Measurements from ENCODE around the gene RGMA. TPM values are rescaled to one million over a fixed set of nuclear protein-coding genes. Genes with fewer than 3 reads are reported as not detected.
"Not testable (repeated sequence)": the region's sequence is repeated elsewhere in the genome, so short reads cannot be mapped to it uniquely, and the experiment has no call there.

The RGMA gene
- total RNA-seq, 1 donor from 2014 or later = 0.34 TPM

DNA sequence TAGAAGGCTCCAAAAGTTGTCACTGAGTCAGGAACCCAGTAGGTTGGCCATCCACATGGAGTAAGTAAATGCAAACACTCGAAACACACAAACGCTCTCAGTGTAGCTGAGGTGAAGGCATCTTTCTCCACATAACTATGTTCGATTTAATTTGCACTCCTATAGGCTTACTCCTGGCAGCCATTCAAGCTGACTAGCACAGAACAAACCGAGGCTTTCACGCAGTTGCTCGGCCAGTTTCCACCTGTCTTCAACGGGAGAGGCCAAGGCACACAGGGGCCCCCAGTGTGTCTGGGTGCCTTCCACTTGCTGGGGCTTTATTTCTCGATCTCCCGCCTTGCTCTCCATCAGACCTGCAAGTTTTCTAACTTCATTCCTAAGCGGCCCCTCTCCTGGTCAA is 18.9 kb downstream of the RGMA start:
- intact Hi-C loops (cut with micrococcal nuclease) = no loop called here
- no peak for DNase-seq (ENCODE audit: low spot score)
- H3K27me3 Mint-ChIP-seq (ENCODE audit: insufficient read depth) = peaks cover 47% of the 10 kb centered on the region
- H3K27ac Mint-ChIP-seq = no peak overlapping the region
- H3K9me3 Mint-ChIP-seq = no peaks in the 10 kb centered on the region
- no peaks in the 10 kb centered on the region for H3K36me3 Mint-ChIP-seq (ENCODE audit: low read depth)
- peaks cover 6% of the 10 kb centered on the region for H3K4me1 Mint-ChIP-seq (ENCODE audit: low read depth)
- H3K4me3 Mint-ChIP-seq = no peak overlapping the region

DNA sequence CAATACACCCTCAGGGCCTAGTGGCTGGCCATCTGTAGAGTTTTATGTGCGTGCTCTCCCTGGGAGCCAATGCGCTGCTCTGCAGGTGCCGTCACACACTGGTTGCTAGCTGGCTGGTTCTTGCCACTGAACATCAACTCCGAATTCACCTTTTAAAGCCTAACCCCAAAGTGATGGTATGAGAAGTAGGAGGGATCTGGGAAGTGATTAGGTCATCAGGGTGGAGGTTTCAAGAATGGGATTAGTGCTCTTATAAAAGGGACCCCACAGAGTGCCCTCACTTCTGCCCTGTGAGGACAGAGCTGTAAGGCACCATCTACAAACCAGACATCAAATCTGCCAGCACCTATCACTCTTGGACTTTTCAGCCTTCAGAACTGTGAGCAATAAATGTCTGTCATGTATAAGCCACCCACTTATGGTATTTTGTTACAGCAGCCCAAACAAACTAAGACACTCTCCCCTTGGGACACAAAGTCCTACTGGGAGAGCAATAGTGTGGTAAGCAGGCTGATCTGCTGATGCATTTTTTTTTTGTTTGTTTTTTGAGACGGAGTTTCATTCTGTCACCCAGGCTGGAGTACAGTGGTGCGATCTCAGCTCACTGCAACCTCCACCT is 20.3 kb downstream of the RGMA start:
- no peak for DNase-seq (ENCODE audit: low spot score)
- no peaks in the 10 kb centered on the region for H3K36me3 Mint-ChIP-seq (ENCODE audit: low read depth)
- H3K4me3 Mint-ChIP-seq = no peak overlapping the region
- intact Hi-C loops (cut with micrococcal nuclease) = no loop called here
- peaks cover 5% of the 10 kb centered on the region for H3K4me1 Mint-ChIP-seq (ENCODE audit: low read depth)
- peaks cover 34% of the 10 kb centered on the region for H3K27me3 Mint-ChIP-seq (ENCODE audit: insufficient read depth)
- no peaks in the 10 kb centered on the region for H3K9me3 Mint-ChIP-seq
- no peak overlapping the region for H3K27ac Mint-ChIP-seq

DNA sequence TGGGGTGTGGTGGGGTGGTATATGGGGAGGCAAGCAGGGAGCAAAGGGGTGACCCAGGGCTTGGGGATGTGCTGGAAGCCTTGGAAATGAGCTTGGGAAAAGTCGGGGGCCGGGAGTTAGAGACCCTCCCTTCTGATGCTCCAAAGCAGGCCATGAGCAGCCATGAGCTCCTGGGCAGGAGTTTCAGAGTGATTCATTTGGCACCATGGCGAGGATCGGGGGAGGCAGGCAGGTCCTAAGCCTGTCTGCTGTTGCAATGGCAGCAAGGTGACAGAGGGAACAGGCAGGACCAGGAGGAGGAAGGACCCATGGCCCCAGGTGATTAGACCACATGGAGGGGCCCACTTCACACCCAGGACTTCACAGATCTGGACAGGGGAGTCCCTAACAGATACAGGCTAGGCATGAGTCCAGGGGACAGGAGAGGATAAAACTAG is 21.3 kb downstream of the RGMA start:
- Mint-ChIP-seq H3K27ac (no peak overlapping the region), H3K36me3 (ENCODE audit: low read depth) (no peaks in the 10 kb centered on the region), H3K9me3 (no peaks in the 10 kb centered on the region), H3K4me1 (ENCODE audit: low read depth) (no peaks in the 10 kb centered on the region), H3K27me3 (ENCODE audit: insufficient read depth) (peaks cover 29% of the 10 kb centered on the region), H3K4me3 (no peak overlapping the region)
- intact Hi-C loops (cut with micrococcal nuclease) = no loop called here
- no peak for DNase-seq (ENCODE audit: low spot score)

DNA sequence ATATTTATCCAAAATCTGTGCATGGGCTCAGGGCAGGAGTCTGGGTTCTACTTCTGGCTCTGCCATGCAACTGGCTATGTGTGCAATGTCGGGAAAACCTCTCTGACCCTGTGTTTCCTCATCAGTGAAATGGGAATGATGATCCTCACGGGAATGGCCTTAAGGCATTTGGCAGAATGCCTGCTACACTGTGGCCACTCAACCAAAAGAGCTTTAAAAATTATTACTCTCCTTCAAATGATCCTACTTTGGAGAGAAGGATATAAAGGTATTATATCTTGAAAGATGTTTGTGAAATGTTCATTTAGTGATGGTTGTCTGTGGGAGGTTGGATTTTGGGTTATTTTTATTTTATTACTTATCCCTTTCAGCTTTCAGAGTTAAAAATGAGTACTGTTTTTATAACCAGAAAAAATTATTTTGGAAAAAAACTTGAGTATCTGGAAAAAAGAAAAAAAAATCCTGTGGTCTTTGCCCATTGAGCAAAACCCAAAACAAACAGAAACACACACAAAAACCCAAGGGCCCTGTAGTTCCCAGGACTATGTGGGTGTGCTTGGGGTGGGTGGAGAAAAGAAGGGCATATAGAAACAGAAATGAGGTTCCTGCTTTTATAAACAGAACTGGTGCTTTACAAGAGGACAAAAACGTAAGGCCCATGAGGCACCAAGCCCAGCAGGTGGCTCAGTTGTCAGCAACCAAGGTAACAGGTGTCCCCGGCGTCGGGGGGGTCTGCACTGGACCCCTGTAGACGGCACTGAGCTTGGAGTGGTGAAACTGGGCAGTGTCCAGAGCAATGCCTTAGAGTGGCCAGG is 22.0 kb downstream of the RGMA start:
- Mint-ChIP-seq H3K9me3 (no peaks in the 10 kb centered on the region), H3K4me3 (no peak overlapping the region), H3K36me3 (ENCODE audit: low read depth) (no peaks in the 10 kb centered on the region), H3K27ac (no peak overlapping the region), H3K4me1 (ENCODE audit: low read depth) (no peaks in the 10 kb centered on the region), H3K27me3 (ENCODE audit: insufficient read depth) (peaks cover 26% of the 10 kb centered on the region)
- intact Hi-C loops (cut with micrococcal nuclease) = no loop called here
- DNase-seq (ENCODE audit: low spot score) = no peak

DNA sequence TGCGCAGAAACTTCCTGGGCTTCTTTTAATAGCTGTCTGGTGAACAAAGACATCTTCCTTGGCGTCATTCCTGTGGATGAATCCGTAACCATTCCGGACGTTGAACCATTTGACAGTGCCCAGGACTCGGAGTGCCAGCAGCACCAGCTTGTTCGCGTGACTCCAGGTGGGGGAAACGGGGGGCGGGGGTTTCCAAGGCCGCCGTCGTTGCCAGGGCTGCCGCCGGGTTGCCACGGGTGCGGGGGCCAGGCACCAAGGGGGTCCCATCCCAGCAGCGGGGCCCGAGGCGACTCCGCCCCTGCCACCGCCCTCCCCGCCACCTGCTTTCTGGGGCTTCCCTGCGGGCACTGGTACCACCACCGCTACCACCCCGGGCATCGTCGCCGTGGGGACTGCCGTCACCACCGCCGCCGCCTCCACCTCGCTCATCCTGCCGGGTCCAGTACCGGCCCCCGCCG is 22.8 kb downstream of the RGMA start:
- Mint-ChIP-seq H3K27me3 (ENCODE audit: insufficient read depth) (peaks cover 18% of the 10 kb centered on the region), H3K27ac (no peak overlapping the region), H3K4me1 (ENCODE audit: low read depth) (no peaks in the 10 kb centered on the region), H3K4me3 (no peak overlapping the region), H3K9me3 (no peaks in the 10 kb centered on the region), H3K36me3 (ENCODE audit: low read depth) (no peaks in the 10 kb centered on the region)
- no peak for DNase-seq (ENCODE audit: low spot score)
- intact Hi-C loops (cut with micrococcal nuclease) = no loop called here

DNA sequence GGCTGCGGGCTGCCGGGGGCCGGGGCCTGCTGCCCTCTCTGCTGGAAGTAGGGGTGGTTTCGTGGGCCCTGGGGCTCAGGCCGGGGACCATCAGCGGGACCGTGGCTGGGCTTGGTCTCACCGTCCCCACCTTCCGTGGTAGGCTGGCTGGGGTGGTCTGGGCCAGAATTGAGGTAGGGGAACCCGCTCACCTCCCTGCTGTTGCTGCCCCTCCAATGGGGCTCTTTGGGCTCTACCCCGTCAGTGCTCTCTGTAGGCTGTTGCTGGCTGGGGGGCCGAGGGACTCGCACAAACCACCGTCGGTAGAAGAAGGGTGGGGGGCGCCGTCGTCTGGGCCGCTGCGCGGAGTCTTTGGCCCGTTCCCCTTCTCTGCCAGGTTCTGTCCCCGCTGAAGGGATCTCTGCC is 23.4 kb downstream of the RGMA start:
- intact Hi-C loops (cut with micrococcal nuclease) = no loop called here
- no peak overlapping the region for H3K4me3 Mint-ChIP-seq
- no peaks in the 10 kb centered on the region for H3K9me3 Mint-ChIP-seq
- H3K4me1 Mint-ChIP-seq (ENCODE audit: low read depth) = no peaks in the 10 kb centered on the region
- no peak overlapping the region for H3K27ac Mint-ChIP-seq
- H3K36me3 Mint-ChIP-seq (ENCODE audit: low read depth) = no peaks in the 10 kb centered on the region
- H3K27me3 Mint-ChIP-seq (ENCODE audit: insufficient read depth) = peaks cover 12% of the 10 kb centered on the region
- DNase-seq (ENCODE audit: low spot score) = no peak

DNA sequence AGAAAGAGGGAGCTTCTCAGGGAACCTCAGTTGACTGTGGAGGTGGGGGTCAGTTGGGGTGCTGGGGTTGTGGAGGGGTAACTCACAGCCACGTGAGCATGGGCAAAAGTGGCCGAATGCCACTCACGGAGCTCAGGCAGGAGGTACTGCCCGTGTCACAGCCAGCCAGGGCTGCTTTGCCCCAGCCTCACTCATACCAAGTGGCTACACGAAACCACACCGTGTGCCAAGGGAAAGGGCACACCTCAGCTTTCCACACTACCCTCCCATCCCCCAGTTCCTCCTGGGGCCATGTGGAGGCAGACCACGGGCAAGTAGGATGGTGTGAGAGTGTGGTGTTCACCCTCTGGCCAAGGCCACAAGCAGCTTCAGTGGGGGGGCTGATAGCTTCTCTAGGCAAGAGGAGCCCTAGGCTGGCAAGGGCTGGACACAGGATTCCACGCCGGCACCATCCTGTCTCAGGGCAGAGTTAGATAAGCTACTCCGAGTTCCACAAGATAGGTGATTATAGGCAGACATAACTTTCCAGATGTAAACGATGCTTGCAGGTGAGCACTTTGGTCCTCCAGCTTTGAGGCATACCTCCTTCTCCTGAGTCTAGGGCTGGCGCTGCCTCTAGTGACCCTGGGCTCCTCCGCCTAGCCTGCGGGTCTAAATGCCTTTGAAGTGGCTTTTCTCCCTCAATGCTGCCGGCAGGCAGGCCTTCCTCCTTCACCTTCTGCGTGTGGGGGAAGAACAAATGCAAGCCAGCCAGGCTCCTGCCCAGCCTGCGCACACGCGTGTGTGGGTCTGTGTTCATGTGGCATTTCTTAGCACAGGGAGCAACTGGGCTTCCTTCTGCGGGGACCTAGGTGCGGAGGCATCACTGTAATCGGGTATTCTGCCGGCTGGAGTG is 25.0 kb downstream of the RGMA start:
- no peaks in the 10 kb centered on the region for H3K4me1 Mint-ChIP-seq (ENCODE audit: low read depth)
- H3K36me3 Mint-ChIP-seq (ENCODE audit: low read depth) = no peaks in the 10 kb centered on the region
- H3K4me3 Mint-ChIP-seq = no peak overlapping the region
- DNase-seq (ENCODE audit: low spot score) = no peak
- no peaks in the 10 kb centered on the region for H3K9me3 Mint-ChIP-seq
- no peak overlapping the region for H3K27ac Mint-ChIP-seq
- intact Hi-C loops (cut with micrococcal nuclease) = no loop called here
- peaks cover 10% of the 10 kb centered on the region for H3K27me3 Mint-ChIP-seq (ENCODE audit: insufficient read depth)

DNA sequence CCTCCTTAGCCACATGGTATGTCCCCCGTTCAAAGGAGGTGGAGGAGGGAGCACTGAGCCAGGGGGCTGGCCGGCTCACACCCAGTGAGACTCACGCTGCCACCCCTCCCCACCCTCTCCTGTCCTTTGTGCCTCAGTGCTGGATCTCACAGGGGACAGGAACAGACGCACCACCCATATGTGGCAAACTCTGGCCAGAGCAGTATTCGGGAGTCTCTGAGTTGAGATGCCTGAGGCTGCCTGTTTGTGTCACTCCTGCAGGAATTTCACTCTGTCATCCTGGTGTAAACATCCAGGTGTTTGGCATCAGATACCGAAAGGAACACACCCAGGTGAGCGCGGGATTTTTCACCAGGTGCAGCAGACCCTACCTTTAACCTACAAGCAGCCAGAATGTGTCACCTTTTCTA is 25.7 kb downstream of the RGMA start:
- intact Hi-C loops (cut with micrococcal nuclease) = no loop called here

DNA sequence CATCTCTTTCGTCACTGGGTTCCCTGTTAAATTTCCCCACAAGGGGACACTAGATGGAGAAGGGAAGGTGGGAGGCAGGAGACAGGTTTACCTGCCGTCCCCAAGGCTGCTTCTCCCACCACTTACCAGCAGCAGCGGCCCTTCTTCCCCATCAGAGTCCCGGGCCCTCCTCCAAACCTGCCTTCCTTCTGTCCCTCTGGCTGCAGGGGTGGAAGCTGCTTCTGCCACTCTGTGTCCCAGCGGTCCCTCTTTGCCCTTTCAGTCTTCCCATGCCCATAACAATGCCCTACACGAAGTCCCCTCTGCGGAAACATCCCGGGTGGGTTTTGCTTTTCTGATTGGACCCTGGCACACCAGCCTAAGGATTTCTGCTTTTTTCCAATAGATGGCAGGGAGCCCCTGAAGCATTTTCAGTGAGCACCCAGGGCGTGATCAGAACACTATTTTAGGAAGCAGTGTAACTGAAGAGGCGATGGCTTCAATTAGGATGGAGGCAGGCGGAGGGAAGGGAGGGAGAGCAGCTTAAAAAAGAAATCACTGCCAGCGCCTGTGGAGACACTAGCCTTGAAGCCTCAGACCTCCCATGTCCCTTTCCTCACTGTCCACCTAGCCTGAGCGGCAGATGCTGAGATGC is 26.3 kb downstream of the RGMA start:
- H3K27ac Mint-ChIP-seq; H3K36me3 Mint-ChIP-seq (ENCODE audit: low read depth); intact Hi-C loops (cut with micrococcal nuclease); H3K4me1 Mint-ChIP-seq (ENCODE audit: low read depth); DNase-seq (ENCODE audit: low spot score); H3K4me3 Mint-ChIP-seq; H3K9me3 Mint-ChIP-seq; H3K27me3 Mint-ChIP-seq (ENCODE audit: insufficient read depth): not testable (repeated sequence)

More for the DNA sequence above, 25.7 kb downstream of the RGMA start:
- no peaks in the 10 kb centered on the region for H3K36me3 Mint-ChIP-seq (ENCODE audit: low read depth)
- peaks cover 10% of the 10 kb centered on the region for H3K27me3 Mint-ChIP-seq (ENCODE audit: insufficient read depth)
- H3K27ac Mint-ChIP-seq = no peak overlapping the region
- H3K4me3 Mint-ChIP-seq = no peak overlapping the region
- no peak for DNase-seq (ENCODE audit: low spot score)
- H3K9me3 Mint-ChIP-seq = no peaks in the 10 kb centered on the region
- H3K4me1 Mint-ChIP-seq (ENCODE audit: low read depth) = no peaks in the 10 kb centered on the region

DNA sequence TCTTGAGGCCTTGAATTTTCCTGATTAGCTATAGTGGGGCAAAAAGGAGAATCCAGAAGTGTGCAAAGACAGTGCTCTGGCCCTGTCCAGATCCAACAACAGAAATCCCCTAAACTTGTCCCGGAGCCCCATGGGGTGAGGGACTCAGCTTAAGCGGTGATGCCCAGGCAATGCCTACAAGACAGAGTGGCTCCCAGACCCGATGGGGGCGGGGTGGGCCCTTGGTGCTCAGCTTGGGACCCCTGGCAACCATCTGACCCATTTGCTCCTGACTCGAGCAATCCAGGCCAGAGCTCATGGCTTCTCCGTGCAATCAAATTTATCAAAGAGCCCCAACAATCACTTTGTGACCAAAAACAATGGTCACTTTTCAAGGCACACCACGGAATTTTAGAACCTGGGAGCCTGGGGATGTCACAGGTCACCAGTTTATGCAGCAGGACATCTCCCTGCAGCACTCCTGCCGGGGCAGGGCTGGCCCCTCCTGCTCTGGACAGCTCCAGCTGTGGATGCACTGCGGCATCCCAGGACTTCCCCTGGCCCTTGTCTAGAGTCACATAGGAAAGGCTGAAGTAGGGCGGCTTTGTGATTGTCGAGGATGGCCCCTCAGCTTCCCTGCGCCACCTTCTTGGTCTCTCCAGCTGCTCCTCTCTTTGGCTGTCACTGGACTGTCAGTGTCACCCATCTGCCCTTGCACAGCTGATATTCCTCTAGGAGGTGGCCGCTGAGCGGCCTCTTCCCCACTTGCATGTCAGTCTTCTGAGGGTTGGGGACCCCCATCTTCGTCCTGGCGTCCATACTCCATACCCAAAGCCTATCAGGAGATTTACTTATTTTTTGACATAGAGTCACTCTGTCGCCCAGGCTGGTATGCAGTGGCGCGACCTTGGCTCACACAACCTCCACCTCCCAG is 28.4 kb downstream of the RGMA start:
- Mint-ChIP-seq H3K4me1 (ENCODE audit: low read depth) (no peaks in the 10 kb centered on the region), H3K36me3 (ENCODE audit: low read depth) (no peaks in the 10 kb centered on the region), H3K4me3 (no peak overlapping the region), H3K9me3 (no peaks in the 10 kb centered on the region), H3K27me3 (ENCODE audit: insufficient read depth) (peaks cover 8% of the 10 kb centered on the region), H3K27ac (no peak overlapping the region)
- DNase-seq (ENCODE audit: low spot score) = no peak
- intact Hi-C loops (cut with micrococcal nuclease) = no loop called here

DNA sequence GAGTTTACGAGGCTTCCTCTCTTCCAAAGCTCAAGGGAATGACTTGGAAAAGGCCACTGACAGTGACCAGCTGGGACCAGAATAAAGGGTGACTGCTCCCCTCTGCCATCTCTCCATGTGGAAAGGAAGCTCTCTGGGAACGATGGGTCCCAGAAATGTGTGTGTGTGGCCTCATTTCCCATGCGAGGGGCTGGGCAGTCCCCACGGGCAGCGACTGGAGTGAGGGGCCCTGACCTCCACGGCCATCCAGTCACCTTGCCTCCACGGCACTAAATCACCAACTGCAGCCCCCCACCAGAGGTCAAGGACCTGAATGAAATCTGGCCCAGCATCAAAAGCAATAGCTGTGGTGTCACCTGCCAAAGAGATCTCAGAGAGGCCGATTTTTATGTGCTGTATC is 29.6 kb downstream of the RGMA start:
- no peaks in the 10 kb centered on the region for H3K4me1 Mint-ChIP-seq (ENCODE audit: low read depth)
- no peak overlapping the region for H3K4me3 Mint-ChIP-seq
- H3K9me3 Mint-ChIP-seq = no peaks in the 10 kb centered on the region
- H3K27ac Mint-ChIP-seq = no peak overlapping the region
- DNase-seq (ENCODE audit: low spot score) = no peak
- peaks cover 4% of the 10 kb centered on the region for H3K27me3 Mint-ChIP-seq (ENCODE audit: insufficient read depth)
- intact Hi-C loops (cut with micrococcal nuclease) = no loop called here
- no peaks in the 10 kb centered on the region for H3K36me3 Mint-ChIP-seq (ENCODE audit: low read depth)

DNA sequence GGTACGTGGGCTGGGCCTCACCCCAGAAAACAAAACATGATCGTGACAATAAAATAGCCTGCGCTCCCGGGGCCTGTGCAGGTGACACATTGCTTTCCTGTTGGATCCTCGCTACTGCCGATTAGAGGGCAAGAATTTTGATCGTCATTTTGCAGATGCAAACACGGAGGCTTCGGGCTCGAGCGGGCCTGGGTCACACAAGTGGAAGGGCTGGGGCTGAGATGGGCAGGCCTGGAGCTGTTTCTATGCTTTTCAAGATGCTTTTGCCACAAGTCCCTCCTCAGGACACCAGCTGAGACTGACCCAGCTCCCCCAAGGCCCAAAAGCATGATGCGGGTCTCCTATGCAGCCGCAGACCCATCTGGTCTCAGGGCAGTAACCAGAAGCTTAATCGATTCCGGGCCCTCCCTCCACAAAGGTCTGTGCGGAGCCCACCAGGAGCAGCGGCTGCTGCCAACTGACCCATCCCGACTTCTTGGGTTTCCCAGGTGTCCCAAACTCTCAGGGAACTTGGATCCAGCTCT is 30.0 kb downstream of the RGMA start:
- intact Hi-C loops (cut with micrococcal nuclease) = no loop called here
- H3K9me3 Mint-ChIP-seq = no peaks in the 10 kb centered on the region
- no peak overlapping the region for H3K27ac Mint-ChIP-seq

More for the DNA sequence above, 30.0 kb downstream of the RGMA start:
- no peaks in the 10 kb centered on the region for H3K4me1 Mint-ChIP-seq (ENCODE audit: low read depth)
- no peak for DNase-seq (ENCODE audit: low spot score)
- no peaks in the 10 kb centered on the region for H3K36me3 Mint-ChIP-seq (ENCODE audit: low read depth)
- peaks cover 4% of the 10 kb centered on the region for H3K27me3 Mint-ChIP-seq (ENCODE audit: insufficient read depth)
- no peak overlapping the region for H3K4me3 Mint-ChIP-seq

All from activated T-helper 1 cell treated with anti-CD3 and anti-CD28 coated beads, Interleukin-12 subunit alpha, Interleukin-12 subunit beta, Interleukin-2, Interleukin-4 antibody, amounts not matched to agents 30 ng/mL and 10 ng/mL and 1 ng/mL, durations not matched to agents 14 hours and 24 hours and 36 hours (primary cell).